GM12878 (cell line): Measurements from ENCODE around the gene NRBF2. TPM values are rescaled to one million over a fixed set of nuclear protein-coding genes. Genes with fewer than 3 reads are reported as not detected.

Experiments used
- CTCF ChIP-seq, 3 experiments: IDR thresholded peaks in 2 of 3; conservative IDR thresholded peaks in 1 of 3; 2 replicates each; pipeline ENCODE4 v1.5.1; 2011; ENCODE audit warnings: low read depth in 3 of 3, low read length in 3 of 3, mild to moderate bottlenecking in 3 of 3, control low read depth in 2 of 3, moderate library complexity in 2 of 3, inconsistent platforms in 1 of 3, mixed read lengths in 1 of 3; ENCODE audit not compliant: control insufficient read depth in 2 of 3, insufficient read depth in 1 of 3; ENCODE audit errors: extremely low read depth in 1 of 3
- EED ChIP-seq: sonication (generic); IDR thresholded peaks from 2 replicates; pipeline ENCODE4 v1.6.1; 2016; ENCODE audit warnings: antibody characterized with exemption, low read depth
- FOXM1 ChIP-seq: IDR thresholded peaks from 2 replicates; pipeline ENCODE4 v1.6.1; 2012; ENCODE audit warnings: low read depth, mild to moderate bottlenecking, inconsistent platforms, low read length, moderate library complexity
- IRF5 ChIP-seq: fragments of 450-650 bp; IDR thresholded peaks from 2 replicates; pipeline ENCODE4 v1.6.1; 2017; ENCODE audit warnings: borderline replicate concordance
- KDM1A ChIP-seq: fragments of 200-600 bp; sonication (generic); IDR thresholded peaks from 2 replicates; pipeline ENCODE4 v1.6.1; 2016; ENCODE audit warnings: borderline replicate concordance
- NR2C1 ChIP-seq: fragments of 450-650 bp; IDR thresholded peaks from 2 replicates; pipeline ENCODE4 v1.6.1; 2017; ENCODE audit warnings: antibody characterized with exemption, mild to moderate bottlenecking, moderate library complexity
- PAX8 ChIP-seq: fragments of 450-650 bp; IDR thresholded peaks from 2 replicates; pipeline ENCODE4 v1.6.1; 2017; ENCODE audit warnings: mild to moderate bottlenecking, moderate library complexity
- RAD21 ChIP-seq: IDR thresholded peaks from 2 replicates; pipeline ENCODE4 v1.6.1; 2011; ENCODE audit warnings: mild to moderate bottlenecking, low read depth, low read length, moderate library complexity; ENCODE audit not compliant: insufficient read depth
- RCOR1 ChIP-seq: conservative IDR thresholded peaks from 2 replicates; pipeline ENCODE4 v1.6.1; 2012; ENCODE audit warnings: low read depth, low read length, improper control_type of control experiment
- SMC3 ChIP-seq: IDR thresholded peaks from 2 replicates; pipeline ENCODE4 v1.6.1; 2011; ENCODE audit warnings: low read length, improper control_type of control experiment, borderline replicate concordance
- SPI1 ChIP-seq: IDR thresholded peaks from 2 replicates; pipeline ENCODE4 v1.6.1; 2011; ENCODE audit warnings: low read depth, mild to moderate bottlenecking, low read length, moderate library complexity, borderline replicate concordance; ENCODE audit not compliant: insufficient read depth
- SUZ12 ChIP-seq: fragments of 200-600 bp; sonication (generic); IDR thresholded peaks from one replicate; pipeline ENCODE4 v1.6.1; 2018; ENCODE audit warnings: antibody characterized with exemption, mild to moderate bottlenecking; ENCODE audit not compliant: unreplicated experiment
- ZNF207 ChIP-seq: fragments of 450-650 bp; IDR thresholded peaks from 2 replicates; pipeline ENCODE4 v1.6.1; 2014; ENCODE audit warnings: antibody characterized with exemption, mild to moderate bottlenecking, borderline replicate concordance
- ZNF384 ChIP-seq: IDR thresholded peaks from 2 replicates; pipeline ENCODE4 v1.6.1; 2012; ENCODE audit warnings: low read depth, mild to moderate bottlenecking, low read length, improper control_type of control experiment, borderline replicate concordance
- ZNF622 ChIP-seq: fragments of 450-650 bp; IDR thresholded peaks from 2 replicates; pipeline ENCODE4 v1.6.1; 2017; ENCODE audit warnings: mild to moderate bottlenecking, inconsistent platforms
- polyA plus RNA-seq, 11 experiments: library from polyadenylated mRNA; depleted of rRNA in 4 of 11; unstranded in 6 of 11; stranded (reverse) in 5 of 11; fragments of >200 nt; fragmentation: Nextera tagmentation in 4 of 11; fragmentation: Illumina TruSeq in 1 of 11; extraction: Ambion mirVana in 4 of 11; extraction: Trizol in 1 of 11; gene quantifications; 1 replicate in 1 of 11; 2 replicates in 10 of 11; pipeline versions ENCODE4 v1.2.1 to v1.2.3, GENCODE V29; 2011 to 2016; ENCODE audit warnings: inconsistent platforms in 2 of 11, missing spikeins in 2 of 11, low read depth in 1 of 11
- total RNA-seq, 4 experiments: library from RNA; depleted of rRNA in 3 of 4; stranded (reverse); fragments of >200 nt in 3 of 4; fragmentation: Illumina TruSeq in 1 of 4; extraction: Trizol in 1 of 4; gene quantifications; 2 replicates each; pipeline versions ENCODE4 v1.2.1 to v1.2.3, GENCODE V29; 2013 to 2021

The NRBF2 gene
- total and polyA plus RNA-seq, 10 of the 15 experiments (the other 5 are each of a cell fraction or from before 2014, with no cell fraction given), result 17.8 to 39.8 (median 27.7) TPM

GRCh38 chr10:63083904-63084689, 49.0 kb upstream of the NRBF2 start (continued):
- TF ChIP-seq CTCF (IDR thresholded peaks at IDR 0.05 in 2 of 3, conservative IDR thresholded peaks at IDR 0.05 in 1 of 3; ENCODE audit: control insufficient read depth in 2 of 3, extremely low read depth in 1 of 3, insufficient read depth in 1 of 3, low read depth in 3 of 3, low read length in 3 of 3) (peak; percentile 63 to 84 (median 76)), ZNF384 (no peak), FOXM1 (0 out of 2 replicates have a peak, but pooled peaks have one; percentile 23), KDM1A (no peak), IRF5 (no peak), PAX8 (no peak), ZNF207 (no peak), SPI1 (no peak), ZNF622 (no peak), RCOR1 (no peak), EED (no peak), NR2C1 (no peak), SUZ12 (no peak), SMC3 (peak; percentile 94), RAD21 (peak; percentile 99)
